HepG2 (cell line): Measurements from ENCODE around the gene SIGLEC9. TPM values are rescaled to one million over a fixed set of nuclear protein-coding genes. Genes with fewer than 3 reads are reported as not detected.

Source experiments
- ATM ChIP-seq: fragments of 450-650 bp; IDR thresholded peaks from 2 replicates; pipeline ENCODE4 v1.7.1; 2017; ENCODE audit warnings: mild to moderate bottlenecking, borderline replicate concordance
- CREM ChIP-seq, 2 experiments: sonication (generic) in 1 of 2; formaldehyde crosslinking in 1 of 2; IDR thresholded peaks; 2 replicates each; pipeline versions ENCODE4 v1.4.0 to v1.6.1; 2016 to 2020; ENCODE audit warnings: antibody characterized with exemption in 1 of 2, mild to moderate bottlenecking in 1 of 2, missing genetic modification reagents in 1 of 2
- DPF2 ChIP-seq: sonication (generic); formaldehyde crosslinking; IDR thresholded peaks from 2 replicates; pipeline ENCODE4 v1.4.0; 2020; ENCODE audit warnings: mild to moderate bottlenecking, low read depth, missing genetic modification reagents, borderline replicate concordance
- ELF3 ChIP-seq: IDR thresholded peaks from 2 replicates; pipeline ENCODE4 v1.6.1; 2016; ENCODE audit warnings: missing genetic modification reagents, missing compliant biosample characterization
- ETV5 ChIP-seq: IDR thresholded peaks from 2 replicates; pipeline ENCODE4 v1.6.1; 2018; ENCODE audit warnings: missing biosample characterization, missing genetic modification reagents, inconsistent platforms, borderline replicate concordance
- FOXJ3 ChIP-seq: sonication (generic); formaldehyde crosslinking; IDR thresholded peaks from 2 replicates; pipeline ENCODE4 v1.4.0; 2020; ENCODE audit warnings: missing genetic modification reagents, mild to moderate bottlenecking, borderline replicate concordance
- FOXM1 ChIP-seq: sonication (generic); formaldehyde crosslinking; IDR thresholded peaks from 2 replicates; pipeline ENCODE4 v1.5.0; 2020; ENCODE audit warnings: missing genetic modification reagents
- MAZ ChIP-seq, 2 experiments: sonication (generic) in 1 of 2; formaldehyde crosslinking in 1 of 2; IDR thresholded peaks; 2 replicates each; pipeline versions ENCODE4 v1.5.0 to v1.6.1; 2012 to 2020; ENCODE audit warnings: low read depth in 2 of 2, mild to moderate bottlenecking in 2 of 2, borderline replicate concordance in 1 of 2, improper control_type of control experiment in 1 of 2, low read length in 1 of 2, missing genetic modification reagents in 1 of 2, moderate library complexity in 1 of 2
- MED1 ChIP-seq: sonication (generic); formaldehyde crosslinking; IDR thresholded peaks from 2 replicates; pipeline ENCODE4 v1.4.0; 2020; ENCODE audit warnings: missing genetic modification reagents
- NR1H2 ChIP-seq: sonication (generic); formaldehyde crosslinking; IDR thresholded peaks from 2 replicates; pipeline ENCODE4 v1.8.1; 2022; ENCODE audit warnings: low read depth, missing genetic modification reagents, borderline replicate concordance
- PAF1 ChIP-seq: IDR thresholded peaks from 2 replicates; pipeline ENCODE4 v1.6.1; 2016; ENCODE audit warnings: missing genetic modification reagents, missing compliant biosample characterization
- PATZ1 ChIP-seq: sonication (generic); formaldehyde crosslinking; IDR thresholded peaks from 2 replicates; pipeline ENCODE4 v1.4.0; 2020; ENCODE audit warnings: missing genetic modification reagents
- RFX5 ChIP-seq: IDR thresholded peaks from 2 replicates; pipeline ENCODE4 v1.6.1; 2011; ENCODE audit warnings: low read depth, low read length, improper control_type of control experiment
- SIX4 ChIP-seq: sonication (generic); formaldehyde crosslinking; IDR thresholded peaks from 2 replicates; pipeline ENCODE4 v1.4.0; 2020; ENCODE audit warnings: missing genetic modification reagents
- SP140L ChIP-seq: sonication (generic); formaldehyde crosslinking; IDR thresholded peaks from 2 replicates; pipeline ENCODE4 v1.4.0; 2020; ENCODE audit warnings: missing genetic modification reagents, borderline replicate concordance
- SPEN ChIP-seq: sonication (generic); formaldehyde crosslinking; IDR thresholded peaks from 2 replicates; pipeline ENCODE4 v1.5.1; 2020; ENCODE audit warnings: low read depth, mild to moderate bottlenecking, missing genetic modification reagents
- ZIK1 ChIP-seq: sonication (generic); formaldehyde crosslinking; IDR thresholded peaks from 2 replicates; pipeline ENCODE4 v1.5.0; 2020; ENCODE audit warnings: mild to moderate bottlenecking, low read depth, missing genetic modification reagents, borderline replicate concordance
- ZMYM2 ChIP-seq: sonication (generic); formaldehyde crosslinking; IDR thresholded peaks from 2 replicates; pipeline ENCODE4 v1.8.0; 2022; ENCODE audit warnings: mild to moderate bottlenecking, missing genetic modification reagents
- ZNF234 ChIP-seq: sonication (generic); formaldehyde crosslinking; conservative IDR thresholded peaks from 2 replicates; pipeline ENCODE4 v1.5.1; 2020; ENCODE audit warnings: mild to moderate bottlenecking, missing genetic modification reagents
- ZNF335 ChIP-seq: sonication (generic); formaldehyde crosslinking; IDR thresholded peaks from 2 replicates; pipeline ENCODE4 v1.4.0; 2020; ENCODE audit warnings: missing genetic modification reagents
- ZNF430 ChIP-seq: sonication (generic); formaldehyde crosslinking; IDR thresholded peaks from 2 replicates; pipeline ENCODE4 v1.9.0; 2021; ENCODE audit warnings: mild to moderate bottlenecking, missing genetic modification reagents
- ZNF589 ChIP-seq: sonication (generic); formaldehyde crosslinking; conservative IDR thresholded peaks from 2 replicates; pipeline ENCODE4 v1.8.0; 2022; ENCODE audit warnings: mild to moderate bottlenecking, moderate library complexity, missing genetic modification reagents
- ZNF740 ChIP-seq: sonication (generic); formaldehyde crosslinking; IDR thresholded peaks from 2 replicates; pipeline ENCODE4 v1.4.0; 2020; ENCODE audit warnings: missing genetic modification reagents
- ZNF773 ChIP-seq: sonication (generic); formaldehyde crosslinking; IDR thresholded peaks from 2 replicates; pipeline ENCODE4 v1.4.0; 2020; ENCODE audit warnings: missing genetic modification reagents, borderline replicate concordance
- ZNF816 ChIP-seq: sonication (generic); formaldehyde crosslinking; IDR thresholded peaks from 2 replicates; pipeline ENCODE4 v1.8.0; 2022; ENCODE audit warnings: missing genetic modification reagents, mild to moderate bottlenecking, borderline replicate concordance
- polyA plus RNA-seq, 8 experiments: library from polyadenylated mRNA; depleted of rRNA in 3 of 8; stranded (reverse) in 7 of 8; unstranded in 1 of 8; fragments of >200 nt; fragmentation: Illumina TruSeq in 4 of 8; extraction: Trizol in 4 of 8; gene quantifications; 2 replicates each; pipeline versions ENCODE4 v1.2.1 to v1.2.3, GENCODE V29; 2011 to 2016; ENCODE audit warnings: low read depth in 4 of 8, missing spikeins in 1 of 8, mixed read lengths in 1 of 8; ENCODE audit not compliant: insufficient read depth in 1 of 8
- total RNA-seq, 5 experiments: library from RNA; depleted of rRNA; stranded (reverse); fragments of >200 nt; fragmentation: Illumina TruSeq; extraction: Trizol; gene quantifications; 2 replicates each; pipeline ENCODE4 v1.2.3, GENCODE V29; 2016; ENCODE audit warnings: low read depth in 1 of 5
- TF ChIP-seq, protein P1 (sequence below): sonication (generic); formaldehyde crosslinking; IDR thresholded peaks from 2 replicates; pipeline ENCODE4 v1.5.0; 2020; ENCODE audit warnings: missing genetic modification reagents
- TF ChIP-seq, protein P2 (sequence below): sonication (generic); formaldehyde crosslinking; IDR thresholded peaks from 2 replicates; pipeline ENCODE4 v1.4.0; 2020; ENCODE audit warnings: missing genetic modification reagents, low read depth, mild to moderate bottlenecking, borderline replicate concordance

The SIGLEC9 gene
- total and polyA plus RNA-seq, 2 of the 13 experiments (the other 11 are each of a cell fraction or from before 2014, with no cell fraction given): not detected

GRCh38 chr19:51094696-51095279 lies 29.9 kb upstream of the SIGLEC9 start (continued):
- TF ChIP-seq RFX5: no peak
- no peak for TF ChIP-seq NR1H2 (CRISPR knock-in tag)
- peak; percentile 73; the same call in 1 of the 2 replicates for TF ChIP-seq ZNF740 (CRISPR knock-in tag)
- no peak for TF ChIP-seq PATZ1 (CRISPR knock-in tag)
- TF ChIP-seq ZIK1: no peak
- TF ChIP-seq ZMYM2 (CRISPR knock-in tag): no peak
- TF ChIP-seq ZNF430: no peak
- TF ChIP-seq CREM (IDR thresholded peaks at IDR 0.05): no peak
- no peak for TF ChIP-seq CREM (CRISPR knock-in tag; IDR thresholded peaks at IDR 0.05)
- no peak for TF ChIP-seq FOXM1 (CRISPR knock-in tag)
- no peak for TF ChIP-seq ZNF589 (CRISPR knock-in tag)
- TF ChIP-seq ZNF773 (CRISPR knock-in tag): no peak
- TF ChIP-seq MED1: no peak
- no peak for TF ChIP-seq ATM
- no peak for TF ChIP-seq ETV5 (CRISPR knock-in tag)
- no peak for TF ChIP-seq PAF1 (CRISPR knock-in tag)
- no peak for TF ChIP-seq ZNF335 (CRISPR knock-in tag)
- TF ChIP-seq, protein P1, sequence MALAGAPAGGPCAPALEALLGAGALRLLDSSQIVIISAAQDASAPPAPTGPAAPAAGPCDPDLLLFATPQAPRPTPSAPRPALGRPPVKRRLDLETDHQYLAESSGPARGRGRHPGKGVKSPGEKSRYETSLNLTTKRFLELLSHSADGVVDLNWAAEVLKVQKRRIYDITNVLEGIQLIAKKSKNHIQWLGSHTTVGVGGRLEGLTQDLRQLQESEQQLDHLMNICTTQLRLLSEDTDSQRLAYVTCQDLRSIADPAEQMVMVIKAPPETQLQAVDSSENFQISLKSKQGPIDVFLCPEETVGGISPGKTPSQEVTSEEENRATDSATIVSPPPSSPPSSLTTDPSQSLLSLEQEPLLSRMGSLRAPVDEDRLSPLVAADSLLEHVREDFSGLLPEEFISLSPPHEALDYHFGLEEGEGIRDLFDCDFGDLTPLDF (CRISPR knock-in tag): no peak
- no peak for TF ChIP-seq ELF3 (CRISPR knock-in tag)
- TF ChIP-seq DPF2 (CRISPR knock-in tag): no peak
- TF ChIP-seq ZNF816: no peak
- no peak for TF ChIP-seq SP140L (CRISPR knock-in tag)
- peak; percentile 47; the same call in 1 of the 2 replicates for TF ChIP-seq MAZ (IDR thresholded peaks at IDR 0.05; ENCODE audit: borderline replicate concordance, low read depth, low read length)
- TF ChIP-seq MAZ (CRISPR knock-in tag; IDR thresholded peaks at IDR 0.05; ENCODE audit: low read depth): no peak
- no peak for TF ChIP-seq SIX4
- TF ChIP-seq ZNF234: no peak
- TF ChIP-seq, protein P2, sequence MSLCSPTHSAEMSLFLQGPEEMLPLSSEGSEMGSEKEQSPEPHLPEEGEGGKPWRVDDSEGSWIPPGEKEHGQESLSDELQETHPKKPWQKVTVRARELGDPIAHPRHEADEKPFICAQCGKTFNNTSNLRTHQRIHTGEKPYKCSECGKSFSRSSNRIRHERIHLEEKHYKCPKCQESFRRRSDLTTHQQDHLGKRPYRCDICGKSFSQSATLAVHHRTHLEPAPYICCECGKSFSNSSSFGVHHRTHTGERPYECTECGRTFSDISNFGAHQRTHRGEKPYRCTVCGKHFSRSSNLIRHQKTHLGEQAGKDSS (CRISPR knock-in tag): no peak
- TF ChIP-seq FOXJ3 (CRISPR knock-in tag): no peak
- TF ChIP-seq SPEN (CRISPR knock-in tag): no peak
